ENCODE measurements around the gene FOXI1.

- TF ChIP-seq POLR2A (IDR thresholded peaks at IDR 0.05) (no peak), CTCF (IDR thresholded peaks at IDR 0.05) (no peak), POLR2AphosphoS5 (IDR thresholded peaks at IDR 0.05) (no peak)
Measured at GRCh38 chr5:170144286-170145023, 38.8 kb downstream of the FOXI1 start.
